HepG2 (cell line): ENCODE results near the gene MTX1. TPM values are rescaled to one million over a fixed set of nuclear protein-coding genes. Genes with fewer than 3 reads are reported as not detected.

Experiments
- CHD4 ChIP-seq: fragments of 200-600 bp; sonication (generic); IDR thresholded peaks from 2 replicates; pipeline ENCODE4 v1.7.0; 2017; ENCODE audit warnings: mild to moderate bottlenecking, low read length, borderline replicate concordance
- MLX ChIP-seq: IDR thresholded peaks from 2 replicates; pipeline ENCODE4 v1.6.1; 2016
- RXRA ChIP-seq: sonication (generic); formaldehyde crosslinking; IDR thresholded peaks from 2 replicates; pipeline ENCODE4 v1.5.1; 2020; ENCODE audit warnings: missing genetic modification reagents
- SKIL ChIP-seq: sonication (generic); formaldehyde crosslinking; IDR thresholded peaks from 2 replicates; pipeline ENCODE4 v1.8.0; 2022; ENCODE audit warnings: missing genetic modification reagents, mild to moderate bottlenecking, moderate library complexity, borderline replicate concordance
- TEF ChIP-seq: sonication (generic); formaldehyde crosslinking; IDR thresholded peaks from 2 replicates; pipeline ENCODE4 v1.5.0; 2020; ENCODE audit warnings: missing genetic modification reagents
- ZBTB4 ChIP-seq: sonication (generic); formaldehyde crosslinking; IDR thresholded peaks from 2 replicates; pipeline ENCODE4 v1.4.0; 2020; ENCODE audit warnings: missing genetic modification reagents, mild to moderate bottlenecking, borderline replicate concordance
- ZBTB49 ChIP-seq: sonication (generic); formaldehyde crosslinking; IDR thresholded peaks from 2 replicates; pipeline ENCODE4 v1.4.0; 2020; ENCODE audit warnings: missing genetic modification reagents, borderline replicate concordance
- ZC3H4 ChIP-seq: sonication (generic); formaldehyde crosslinking; IDR thresholded peaks from 2 replicates; pipeline ENCODE4 v1.4.0; 2020; ENCODE audit warnings: missing genetic modification reagents, borderline replicate concordance
- ZFP90 ChIP-seq: sonication (generic); formaldehyde crosslinking; IDR thresholded peaks from 2 replicates; pipeline ENCODE4 v1.8.0; 2022; ENCODE audit warnings: missing genetic modification reagents, mild to moderate bottlenecking, inconsistent platforms, borderline replicate concordance
- ZNF230 ChIP-seq: sonication (generic); formaldehyde crosslinking; IDR thresholded peaks from 2 replicates; pipeline ENCODE4 v1.4.0; 2020; ENCODE audit warnings: mild to moderate bottlenecking, missing genetic modification reagents
- ZNF790 ChIP-seq: sonication (generic); formaldehyde crosslinking; IDR thresholded peaks from 2 replicates; pipeline ENCODE4 v1.8.0; 2022; ENCODE audit warnings: missing genetic modification reagents, mild to moderate bottlenecking, borderline replicate concordance
- ZSCAN5A ChIP-seq: sonication (generic); formaldehyde crosslinking; IDR thresholded peaks from 2 replicates; pipeline ENCODE4 v1.8.0; 2022; ENCODE audit warnings: mild to moderate bottlenecking, missing genetic modification reagents, borderline replicate concordance
- polyA plus RNA-seq, 8 experiments: library from polyadenylated mRNA; depleted of rRNA in 3 of 8; stranded (reverse) in 7 of 8; unstranded in 1 of 8; fragments of >200 nt; fragmentation: Illumina TruSeq in 4 of 8; extraction: Trizol in 4 of 8; gene quantifications; 2 replicates each; pipeline versions ENCODE4 v1.2.1 to v1.2.3, GENCODE V29; 2011 to 2016; ENCODE audit warnings: low read depth in 4 of 8, missing spikeins in 1 of 8, mixed read lengths in 1 of 8; ENCODE audit not compliant: insufficient read depth in 1 of 8
- total RNA-seq, 5 experiments: library from RNA; depleted of rRNA; stranded (reverse); fragments of >200 nt; fragmentation: Illumina TruSeq; extraction: Trizol; gene quantifications; 2 replicates each; pipeline ENCODE4 v1.2.3, GENCODE V29; 2016; ENCODE audit warnings: low read depth in 1 of 5

MTX1 gene
- total and polyA plus RNA-seq, 2 of the 13 experiments (the other 11 are each of a cell fraction or from before 2014, with no cell fraction given) = 64.5 to 72.6 TPM

GRCh38 chr1:155167166-155168104 lies 41.1 kb upstream of the MTX1 start (continued):
- TF ChIP-seq ZSCAN5A (CRISPR knock-in tag) = 0 out of 2 replicates have a peak, but pooled peaks have one; percentile 23
- no peak for TF ChIP-seq ZNF230 (CRISPR knock-in tag)
- TF ChIP-seq TEF (CRISPR knock-in tag) = no peak
- no peak for TF ChIP-seq ZBTB4 (CRISPR knock-in tag)
- TF ChIP-seq ZBTB49 = no peak
- TF ChIP-seq CHD4 = no peak
- no peak for TF ChIP-seq ZNF790 (CRISPR knock-in tag)
- no peak for TF ChIP-seq SKIL (CRISPR knock-in tag)
- no peak for TF ChIP-seq ZFP90
- TF ChIP-seq MLX = no peak
- TF ChIP-seq RXRA (CRISPR knock-in tag) = peak; percentile 16; the same call in 1 of the 2 replicates
- no peak for TF ChIP-seq ZC3H4 (CRISPR knock-in tag)
